ENCODE results near the gene ITSN1.

ITSN1 gene

GRCh38 chr21:33932731-33933130 lies 290.4 kb downstream of the ITSN1 start:
- no peak overlapping the region for H2BK5ac ChIP-seq (ENCODE audit: low read depth, low read length, poor library complexity)
- WGBS (ENCODE audit: extremely low coverage, insufficient coverage, insufficient read length): no CpG with 5 or more reads among the region's 5 CpGs
- no peak overlapping the region for H3K23ac ChIP-seq (ENCODE audit: low read length)

GRCh38 chr21:33936301-33937038 lies 294.2 kb downstream of the ITSN1 start:
- Histone ChIP-seq H3K23ac (ENCODE audit: low read length) (no peak overlapping the region), H4K8ac (ENCODE audit: low read depth, low read length) (no peak overlapping the region), H2AFZ (ENCODE audit: insufficient read depth, low read length, poor library complexity) (no peak overlapping the region), H3K27me3 (ENCODE audit: insufficient read depth, low read length) (no peaks in the 10 kb centered on the region), H3K27ac (ENCODE audit: low read depth, low read length) (no peak overlapping the region), H3K79me1 (ENCODE audit: low read length) (peaks cover 4% of the 10 kb centered on the region), H3K4me1 (ENCODE audit: control insufficient read depth in 1 of 2, insufficient read depth in 2 of 2, low read length in 2 of 2) (peaks cover 0 to 12% of the 10 kb centered on the region in 2 experiments), H2BK120ac (ENCODE audit: insufficient read depth, low read length, poor library complexity) (no peak overlapping the region), H3K4ac (ENCODE audit: low read depth, low read length) (no peak overlapping the region), H3K9me3 (ENCODE audit: insufficient read depth, low read depth, low read length) (no peaks in the 10 kb centered on the region), H2BK5ac (ENCODE audit: low read depth, low read length, poor library complexity) (no peak overlapping the region), H3K79me2 (ENCODE audit: control insufficient read depth, insufficient read depth, low read length, poor library complexity) (no peaks in the 10 kb centered on the region), H4K12ac (ENCODE audit: low read depth, low read length) (no peak overlapping the region), H3K14ac (ENCODE audit: low read length) (no peak overlapping the region), H3K36me3 (ENCODE audit: control insufficient read depth in 1 of 2, insufficient read depth in 2 of 2, low read length in 2 of 2) (no peaks in the 10 kb centered on the region), H3K18ac (ENCODE audit: low read length) (no peak overlapping the region), H3K9ac (ENCODE audit: low read length) (no peak overlapping the region), H2AK5ac (ENCODE audit: low read length) (no peak overlapping the region), H3K4me3 (ENCODE audit: low read depth, low read length) (no peak overlapping the region), H3K4me2 (ENCODE audit: low read length) (no peak overlapping the region), H2BK12ac (ENCODE audit: low read length) (no peak overlapping the region), H4K91ac (ENCODE audit: low read depth, low read length) (no peak overlapping the region)
- DNase-seq: no peak
- no CpG with 5 or more reads among the region's 4 CpGs for WGBS (ENCODE audit: extremely low coverage, insufficient coverage, insufficient read length)

More at GRCh38 chr21:33932731-33933130, 290.4 kb downstream of the ITSN1 start:
- no peak overlapping the region for H3K27ac ChIP-seq (ENCODE audit: low read depth, low read length)
- no peak overlapping the region for H4K12ac ChIP-seq (ENCODE audit: low read depth, low read length)
- peaks cover 3% of the 10 kb centered on the region for H3K79me1 ChIP-seq (ENCODE audit: low read length)
- H2AK5ac ChIP-seq (ENCODE audit: low read length): no peak overlapping the region
- no peak for DNase-seq
- no peak overlapping the region for H3K14ac ChIP-seq (ENCODE audit: low read length)
- H3K4me3 ChIP-seq (ENCODE audit: low read depth, low read length): no peak overlapping the region
- no peak overlapping the region for H3K18ac ChIP-seq (ENCODE audit: low read length)
- H3K79me2 ChIP-seq (ENCODE audit: control insufficient read depth, insufficient read depth, low read length, poor library complexity): no peaks in the 10 kb centered on the region
- no peak overlapping the region for H3K4me2 ChIP-seq (ENCODE audit: low read length)
- H3K4ac ChIP-seq (ENCODE audit: low read depth, low read length): no peak overlapping the region
- H4K8ac ChIP-seq (ENCODE audit: low read depth, low read length): no peak overlapping the region
- no peak overlapping the region for H3K9ac ChIP-seq (ENCODE audit: low read length)
- no peak overlapping the region for H2AFZ ChIP-seq (ENCODE audit: insufficient read depth, low read length, poor library complexity)
- no peak overlapping the region for H2BK120ac ChIP-seq (ENCODE audit: insufficient read depth, low read length, poor library complexity)
- H4K91ac ChIP-seq (ENCODE audit: low read depth, low read length): no peak overlapping the region
- H3K27me3 ChIP-seq (ENCODE audit: insufficient read depth, low read length): no peaks in the 10 kb centered on the region
- H3K4me1 ChIP-seq (ENCODE audit: control insufficient read depth in 1 of 2, insufficient read depth in 2 of 2, low read length in 2 of 2): peaks cover 0 to 5% of the 10 kb centered on the region in 2 experiments
- no peaks in the 10 kb centered on the region for H3K36me3 ChIP-seq (ENCODE audit: control insufficient read depth in 1 of 2, insufficient read depth in 2 of 2, low read length in 2 of 2)
- no peaks in the 10 kb centered on the region for H3K9me3 ChIP-seq (ENCODE audit: insufficient read depth, low read depth, low read length)
- H2BK12ac ChIP-seq (ENCODE audit: low read length): no peak overlapping the region

- Histone ChIP-seq H3K79me1 (ENCODE audit: low read length) (peaks cover 2% of the 10 kb centered on the region), H3K4ac (ENCODE audit: low read depth, low read length) (no peak overlapping the region), H2AFZ (ENCODE audit: insufficient read depth, low read length, poor library complexity) (no peak overlapping the region), H3K9ac (ENCODE audit: low read length) (no peak overlapping the region), H3K27me3 (ENCODE audit: insufficient read depth, low read length) (no peaks in the 10 kb centered on the region), H3K36me3 (ENCODE audit: control insufficient read depth in 1 of 2, insufficient read depth in 2 of 2, low read length in 2 of 2) (no peaks in the 10 kb centered on the region), H3K14ac (ENCODE audit: low read length) (no peak overlapping the region), H3K4me3 (ENCODE audit: low read depth, low read length) (no peak overlapping the region), H3K27ac (ENCODE audit: low read depth, low read length) (no peak overlapping the region), H3K23ac (ENCODE audit: low read length) (no peak overlapping the region), H4K12ac (ENCODE audit: low read depth, low read length) (no peak overlapping the region), H3K9me3 (ENCODE audit: insufficient read depth, low read depth, low read length) (no peaks in the 10 kb centered on the region), H3K4me2 (ENCODE audit: low read length) (no peak overlapping the region), H3K4me1 (ENCODE audit: control insufficient read depth in 1 of 2, insufficient read depth in 2 of 2, low read length in 2 of 2) (peaks cover 0 to 9% of the 10 kb centered on the region in 2 experiments), H2BK12ac (ENCODE audit: low read length) (no peak overlapping the region), H2AK5ac (ENCODE audit: low read length) (no peak overlapping the region), H2BK120ac (ENCODE audit: insufficient read depth, low read length, poor library complexity) (no peak overlapping the region), H3K18ac (ENCODE audit: low read length) (no peak overlapping the region), H3K79me2 (ENCODE audit: control insufficient read depth, insufficient read depth, low read length, poor library complexity) (no peaks in the 10 kb centered on the region), H2BK5ac (ENCODE audit: low read depth, low read length, poor library complexity) (no peak overlapping the region), H4K8ac (ENCODE audit: low read depth, low read length) (no peak overlapping the region), H4K91ac (ENCODE audit: low read depth, low read length) (no peak overlapping the region)
- no peak for DNase-seq
- no CpG with 5 or more reads among the region's 4 CpGs for WGBS (ENCODE audit: extremely low coverage, insufficient coverage, insufficient read length)
Observed at GRCh38 chr21:33937146-33937545, 294.8 kb downstream of the ITSN1 start.

- Histone ChIP-seq H2AFZ (ENCODE audit: insufficient read depth, low read length, poor library complexity) (no peak overlapping the region), H2BK5ac (ENCODE audit: low read depth, low read length, poor library complexity) (no peak overlapping the region), H3K9me3 (ENCODE audit: insufficient read depth, low read depth, low read length) (no peaks in the 10 kb centered on the region), H2AK5ac (ENCODE audit: low read length) (no peak overlapping the region), H3K18ac (ENCODE audit: low read length) (no peak overlapping the region), H3K9ac (ENCODE audit: low read length) (no peak overlapping the region), H4K91ac (ENCODE audit: low read depth, low read length) (no peak overlapping the region), H3K79me1 (ENCODE audit: low read length) (peaks cover 2% of the 10 kb centered on the region), H3K79me2 (ENCODE audit: control insufficient read depth, insufficient read depth, low read length, poor library complexity) (no peaks in the 10 kb centered on the region), H3K4me3 (ENCODE audit: low read depth, low read length) (no peak overlapping the region), H3K4ac (ENCODE audit: low read depth, low read length) (no peak overlapping the region), H3K27ac (ENCODE audit: low read depth, low read length) (no peak overlapping the region), H3K4me1 (ENCODE audit: control insufficient read depth in 1 of 2, insufficient read depth in 2 of 2, low read length in 2 of 2) (peaks cover 0 to 7% of the 10 kb centered on the region in 2 experiments), H4K12ac (ENCODE audit: low read depth, low read length) (no peak overlapping the region), H2BK12ac (ENCODE audit: low read length) (no peak overlapping the region), H4K8ac (ENCODE audit: low read depth, low read length) (no peak overlapping the region), H3K27me3 (ENCODE audit: insufficient read depth, low read length) (no peaks in the 10 kb centered on the region), H2BK120ac (ENCODE audit: insufficient read depth, low read length, poor library complexity) (no peak overlapping the region), H3K36me3 (ENCODE audit: control insufficient read depth in 1 of 2, insufficient read depth in 2 of 2, low read length in 2 of 2) (no peaks in the 10 kb centered on the region), H3K23ac (ENCODE audit: low read length) (no peak overlapping the region), H3K4me2 (ENCODE audit: low read length) (no peak overlapping the region), H3K14ac (ENCODE audit: low read length) (no peak overlapping the region)
- no CpG with 5 or more reads among the region's 14 CpGs for WGBS (ENCODE audit: extremely low coverage, insufficient coverage, insufficient read length)
- no peak for DNase-seq
Observed at GRCh38 chr21:33937931-33938339, 295.6 kb downstream of the ITSN1 start.
